ENCODE measurements around the gene LYRM4. TPM values are rescaled to one million over a fixed set of nuclear protein-coding genes. Genes with fewer than 3 reads are reported as not detected.

Gene LYRM4
- total RNA-seq, 1 experiment from 2014 or later = 36.1 TPM

DNA sequence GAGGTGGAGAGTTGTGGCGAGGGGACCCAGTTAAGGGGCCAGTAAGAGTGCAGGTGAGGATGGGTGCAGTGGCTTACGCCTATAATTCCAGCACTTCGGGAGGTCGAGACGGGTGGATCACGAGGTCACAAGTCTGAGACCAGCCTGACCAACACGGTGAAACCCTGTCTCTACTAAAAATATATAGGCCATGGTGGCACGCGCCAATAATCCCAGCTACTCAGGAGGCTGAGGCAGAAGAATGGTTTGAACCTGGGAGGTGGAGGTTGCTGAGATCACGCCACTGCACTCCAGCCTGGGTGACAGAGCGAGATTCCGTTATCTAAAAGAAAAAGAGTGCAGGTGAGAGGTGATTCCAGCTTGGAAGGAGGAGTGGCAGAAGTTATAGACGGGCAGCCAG is 147.7 kb downstream of the LYRM4 start:
- Mint-ChIP-seq H3K27ac (ENCODE audit: low read depth, unreplicated experiment) (no peak overlapping the region), H3K9me3 (ENCODE audit: unreplicated experiment) (no peaks in the 10 kb centered on the region), H3K4me3 (ENCODE audit: unreplicated experiment) (no peak overlapping the region), H3K4me1 (ENCODE audit: insufficient read depth, unreplicated experiment) (peaks cover 8% of the 10 kb centered on the region), H3K27me3 (ENCODE audit: insufficient read depth, unreplicated experiment) (no peaks in the 10 kb centered on the region), H3K36me3 (ENCODE audit: insufficient read depth, unreplicated experiment) (peaks cover 2% of the 10 kb centered on the region)
- POLR2A ChIA-PET = no interaction called here
- CTCF ChIA-PET = interaction anchor here (0.6 kb wide), 1 partner anchor 10 kb away, joined by 5 read pairs; no protein-coding TSS in a partner anchor
- TF ChIP-seq, protein P1, sequence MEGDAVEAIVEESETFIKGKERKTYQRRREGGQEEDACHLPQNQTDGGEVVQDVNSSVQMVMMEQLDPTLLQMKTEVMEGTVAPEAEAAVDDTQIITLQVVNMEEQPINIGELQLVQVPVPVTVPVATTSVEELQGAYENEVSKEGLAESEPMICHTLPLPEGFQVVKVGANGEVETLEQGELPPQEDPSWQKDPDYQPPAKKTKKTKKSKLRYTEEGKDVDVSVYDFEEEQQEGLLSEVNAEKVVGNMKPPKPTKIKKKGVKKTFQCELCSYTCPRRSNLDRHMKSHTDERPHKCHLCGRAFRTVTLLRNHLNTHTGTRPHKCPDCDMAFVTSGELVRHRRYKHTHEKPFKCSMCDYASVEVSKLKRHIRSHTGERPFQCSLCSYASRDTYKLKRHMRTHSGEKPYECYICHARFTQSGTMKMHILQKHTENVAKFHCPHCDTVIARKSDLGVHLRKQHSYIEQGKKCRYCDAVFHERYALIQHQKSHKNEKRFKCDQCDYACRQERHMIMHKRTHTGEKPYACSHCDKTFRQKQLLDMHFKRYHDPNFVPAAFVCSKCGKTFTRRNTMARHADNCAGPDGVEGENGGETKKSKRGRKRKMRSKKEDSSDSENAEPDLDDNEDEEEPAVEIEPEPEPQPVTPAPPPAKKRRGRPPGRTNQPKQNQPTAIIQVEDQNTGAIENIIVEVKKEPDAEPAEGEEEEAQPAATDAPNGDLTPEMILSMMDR (IDR thresholded peaks at IDR 0.05; ENCODE audit: unreplicated experiment) = no peak
- BruUV-seq (replicated peaks) = no TSS peak
- intact Hi-C loops (cut with micrococcal nuclease) = no loop called here
- DNase-seq (ENCODE audit: unreplicated experiment) = no peak

DNA sequence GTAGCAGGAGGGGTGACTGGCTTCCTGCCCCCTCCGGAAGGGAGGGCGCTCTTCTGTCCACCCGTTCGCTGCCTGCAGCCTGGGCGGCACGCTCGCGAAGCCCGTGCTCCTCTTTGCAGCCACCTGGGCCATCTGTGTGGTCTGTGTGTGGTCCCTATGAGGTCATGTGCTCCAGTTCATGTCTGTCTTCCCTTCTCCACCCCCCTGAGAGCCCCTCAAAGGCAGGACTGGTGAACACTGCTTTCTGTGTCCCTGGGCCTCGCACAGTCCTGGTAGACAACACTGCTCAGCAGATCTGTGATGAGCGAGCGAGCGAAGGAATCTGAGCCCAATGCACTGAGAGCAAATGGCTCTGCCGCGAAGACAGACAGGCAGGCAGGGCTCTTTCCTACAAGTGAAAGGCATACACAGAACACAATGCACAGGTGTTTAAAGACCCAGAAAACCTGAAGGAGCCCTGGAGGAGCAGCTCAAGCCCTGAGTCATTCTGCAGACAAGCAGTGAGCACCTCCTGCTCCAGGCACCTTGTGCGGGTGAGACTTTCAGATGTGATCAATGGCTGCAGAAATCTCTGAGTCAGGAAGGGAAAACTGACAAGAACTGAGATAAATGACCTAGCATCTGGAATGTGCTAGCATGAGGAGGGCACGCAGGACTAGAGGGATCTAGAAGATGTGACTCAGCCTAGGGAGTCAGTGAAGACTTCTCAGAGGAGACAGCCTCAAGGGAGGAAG is 148.5 kb downstream of the LYRM4 start:
- TF ChIP-seq, protein P1 (IDR thresholded peaks at IDR 0.05; ENCODE audit: unreplicated experiment) = no peak
- Mint-ChIP-seq H3K4me3 (ENCODE audit: unreplicated experiment) (no peak overlapping the region), H3K27ac (ENCODE audit: low read depth, unreplicated experiment) (no peak overlapping the region), H3K36me3 (ENCODE audit: insufficient read depth, unreplicated experiment) (peaks cover 8% of the 10 kb centered on the region), H3K27me3 (ENCODE audit: insufficient read depth, unreplicated experiment) (no peaks in the 10 kb centered on the region), H3K4me1 (ENCODE audit: insufficient read depth, unreplicated experiment) (peaks cover 8% of the 10 kb centered on the region), H3K9me3 (ENCODE audit: unreplicated experiment) (no peaks in the 10 kb centered on the region)
- ChIA-PET POLR2A (no interaction called here), CTCF (interaction anchor here (0.7 kb wide), 1 partner anchor 183 kb away, joined by 4 read pairs; no protein-coding TSS in a partner anchor)
- BruUV-seq (replicated peaks) = no TSS peak
- intact Hi-C loops (cut with micrococcal nuclease) = no loop called here
- peak; percentile 22 for DNase-seq (ENCODE audit: unreplicated experiment)

DNA sequence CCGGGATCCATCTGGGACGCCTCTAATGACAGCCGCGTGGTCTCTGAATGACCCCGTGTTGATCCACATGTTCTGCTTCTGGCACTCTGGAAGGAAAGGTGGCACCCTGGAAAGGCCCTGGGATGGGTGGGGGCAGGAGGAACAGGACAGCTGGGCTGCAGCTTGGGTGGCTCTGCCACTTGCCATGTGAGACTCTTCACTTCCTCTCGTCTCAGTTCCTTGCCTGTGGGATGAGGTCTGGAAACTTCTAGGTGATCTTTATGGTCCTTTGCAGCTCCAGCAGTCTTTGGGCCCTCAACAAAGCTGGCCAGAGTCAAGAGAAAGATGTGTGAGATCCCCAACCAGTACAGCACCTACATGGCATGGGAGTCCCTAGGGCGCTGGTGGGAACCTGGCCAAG is 149.1 kb downstream of the LYRM4 start:
- Mint-ChIP-seq H3K36me3 (ENCODE audit: insufficient read depth, unreplicated experiment) (peaks cover 8% of the 10 kb centered on the region), H3K27me3 (ENCODE audit: insufficient read depth, unreplicated experiment) (no peaks in the 10 kb centered on the region), H3K27ac (ENCODE audit: low read depth, unreplicated experiment) (no peak overlapping the region), H3K4me3 (ENCODE audit: unreplicated experiment) (no peak overlapping the region), H3K9me3 (ENCODE audit: unreplicated experiment) (no peaks in the 10 kb centered on the region), H3K4me1 (ENCODE audit: insufficient read depth, unreplicated experiment) (peaks cover 8% of the 10 kb centered on the region)
- intact Hi-C loops (cut with micrococcal nuclease) = no loop called here
- CTCF ChIA-PET = interaction anchor here (0.7 kb wide), 1 partner anchor 184 kb away, joined by 4 read pairs; no protein-coding TSS in a partner anchor
- no TSS peak for BruUV-seq (replicated peaks)
- POLR2A ChIA-PET = no interaction called here
- DNase-seq (ENCODE audit: unreplicated experiment) = no peak
- TF ChIP-seq, protein P1 (IDR thresholded peaks at IDR 0.05; ENCODE audit: unreplicated experiment) = no peak

DNA sequence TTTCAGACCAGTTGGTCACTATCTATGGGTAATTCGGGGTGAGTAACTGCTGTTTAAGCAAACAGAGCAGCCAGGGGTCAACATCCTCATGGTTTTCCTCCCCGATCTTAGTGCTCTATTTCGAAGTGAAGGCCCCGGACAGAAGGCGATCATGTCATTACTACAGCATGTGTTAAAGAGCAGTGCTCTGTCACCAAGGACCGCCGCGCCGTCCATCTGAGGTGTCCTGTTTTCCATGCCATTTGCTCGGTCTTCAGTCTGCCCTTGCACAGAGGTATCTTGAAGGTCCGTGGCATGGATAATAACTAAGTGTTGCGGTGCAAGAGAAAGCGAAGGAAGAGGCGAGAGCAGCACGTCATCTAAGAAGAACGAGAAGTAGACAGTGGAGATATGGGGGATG is 150.5 kb downstream of the LYRM4 start:
- Mint-ChIP-seq H3K36me3 (ENCODE audit: insufficient read depth, unreplicated experiment) (peaks cover 8% of the 10 kb centered on the region), H3K9me3 (ENCODE audit: unreplicated experiment) (no peaks in the 10 kb centered on the region), H3K4me1 (ENCODE audit: insufficient read depth, unreplicated experiment) (peaks cover 8% of the 10 kb centered on the region), H3K27me3 (ENCODE audit: insufficient read depth, unreplicated experiment) (no peaks in the 10 kb centered on the region), H3K4me3 (ENCODE audit: unreplicated experiment) (no peak overlapping the region), H3K27ac (ENCODE audit: low read depth, unreplicated experiment) (no peak overlapping the region)
- intact Hi-C loops (cut with micrococcal nuclease) = no loop called here
- TF ChIP-seq, protein P1 (IDR thresholded peaks at IDR 0.05; ENCODE audit: unreplicated experiment) = no peak
- no TSS peak for BruUV-seq (replicated peaks)
- ChIA-PET CTCF (interaction anchor here (1.2 kb wide), 1 partner anchor 34 kb away, joined by 3 read pairs; no protein-coding TSS in a partner anchor), POLR2A (no interaction called here)
- no peak for DNase-seq (ENCODE audit: unreplicated experiment)
